Hematopoietic multipotent progenitor cell treated with erythropoietin and hydrocortisone succinate and interleukin-3 and kit ligand, for 17 days (in vitro differentiated cells): ENCODE measurements around the gene MAGEF1.

Experiments used
- DNase-seq: peaks from one replicate; pipeline ENCODE4 v3.0.0-alpha.2; 2015; ENCODE audit warnings: low spot score

Gene MAGEF1

DNA sequence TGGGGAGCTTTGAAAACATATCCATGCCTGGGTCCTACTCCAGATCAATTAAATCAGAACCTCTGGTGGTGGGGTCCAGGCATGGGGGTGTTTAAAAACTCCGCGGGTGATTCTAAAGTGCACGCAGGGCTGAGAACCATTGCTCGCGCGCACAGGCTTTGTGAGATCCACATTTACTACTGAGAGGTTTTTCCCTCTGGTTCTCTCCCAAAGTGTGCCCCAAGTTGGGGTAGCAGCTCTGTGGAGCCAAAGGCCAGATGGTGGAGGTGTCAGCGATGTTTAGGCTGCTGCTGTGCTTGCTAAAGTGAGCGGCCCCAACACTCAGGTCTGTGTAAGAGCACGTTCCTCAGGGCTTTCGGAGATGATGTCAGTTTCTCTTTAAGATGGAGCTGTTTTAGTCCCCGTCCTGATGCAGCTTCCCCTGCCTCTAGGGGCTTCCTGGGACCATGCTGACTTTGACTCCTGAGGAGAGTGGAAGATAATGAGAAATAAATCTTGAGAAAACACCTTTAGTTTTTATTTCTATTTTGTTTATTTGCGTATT is 13.4 kb upstream of the MAGEF1 start:
- DNase-seq = no peak

DNA sequence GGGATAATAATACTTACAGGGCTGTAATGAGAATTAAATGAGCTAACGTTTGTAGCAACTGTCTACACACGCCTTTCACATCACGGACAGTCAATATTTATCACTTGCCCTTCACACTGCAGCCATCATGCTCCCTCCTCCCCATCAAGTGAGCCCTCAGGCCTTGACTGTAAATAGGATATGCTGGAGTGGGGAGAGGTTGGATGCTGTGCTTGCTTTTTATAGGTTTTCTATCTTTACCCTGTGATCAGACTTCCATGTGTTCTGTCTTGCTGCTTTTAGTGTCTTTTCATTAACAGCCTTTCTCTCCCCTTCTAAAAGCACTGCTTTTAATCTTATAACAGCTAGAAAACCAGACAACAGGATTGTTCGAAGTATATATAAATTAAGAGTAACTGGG is 12.8 kb upstream of the MAGEF1 start:
- no peak for DNase-seq

GRCh38 chr3:184719709-184720108 is 7.8 kb upstream of the MAGEF1 start:
- DNase-seq = no peak

GRCh38 chr3:184718431-184718830 is 6.6 kb upstream of the MAGEF1 start:
- no peak for DNase-seq

DNA sequence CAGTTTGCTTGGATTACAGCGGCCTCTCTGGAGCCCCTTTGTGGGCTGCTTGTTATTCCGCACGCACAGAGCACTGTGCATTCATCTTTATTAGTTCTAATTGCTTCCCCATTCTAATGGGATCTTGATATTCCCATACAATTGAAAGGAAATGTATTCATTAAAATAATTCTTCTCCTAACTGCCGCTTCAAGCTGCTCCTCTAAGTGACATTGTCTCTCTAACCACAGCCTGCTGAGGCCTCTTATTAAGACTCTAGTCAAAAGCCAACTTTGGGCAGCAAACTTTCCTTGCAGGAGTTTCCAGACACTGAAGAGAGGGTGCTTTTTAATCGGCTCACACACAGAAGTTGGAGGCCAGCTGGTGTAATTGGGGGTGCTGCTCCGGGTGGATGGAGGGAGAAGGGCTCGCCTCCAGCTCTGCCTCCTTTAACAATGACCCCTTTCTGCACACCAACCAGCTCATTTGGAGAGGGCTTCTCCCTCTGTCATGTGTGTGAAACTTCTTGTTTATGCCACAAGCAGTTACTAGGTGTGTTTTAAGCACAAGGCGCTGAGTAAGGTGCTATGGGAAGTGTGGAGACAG is 5.6 kb upstream of the MAGEF1 start:
- no peak for DNase-seq

GRCh38 chr3:184716622-184717398 is 4.9 kb upstream of the MAGEF1 start:
- no peak for DNase-seq

- no peak for DNase-seq
Observed at GRCh38 chr3:184715943-184716621, 4.2 kb upstream of the MAGEF1 start.

DNA sequence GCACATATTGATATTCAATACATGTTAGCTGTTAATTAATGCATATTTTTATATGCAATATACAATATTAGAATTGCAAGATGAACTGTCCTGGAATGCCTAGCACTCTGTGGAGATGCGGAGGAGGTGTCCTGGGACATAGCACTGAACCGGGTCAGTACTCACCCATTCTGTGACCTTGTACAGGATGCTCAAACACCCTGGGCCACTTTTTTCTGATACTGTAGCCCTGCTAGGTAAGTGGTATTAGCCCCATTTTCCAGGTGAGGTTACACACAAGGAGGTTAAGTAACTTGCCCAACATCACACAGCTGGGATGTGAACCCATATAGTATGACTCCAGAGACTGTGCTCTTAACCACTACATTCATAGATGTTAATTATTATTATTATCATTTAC is 1.7 kb upstream of the MAGEF1 start:
- DNase-seq = no peak

GRCh38 chr3:184713040-184713355 is 1.1 kb upstream of the MAGEF1 start:
- no peak for DNase-seq

DNA sequence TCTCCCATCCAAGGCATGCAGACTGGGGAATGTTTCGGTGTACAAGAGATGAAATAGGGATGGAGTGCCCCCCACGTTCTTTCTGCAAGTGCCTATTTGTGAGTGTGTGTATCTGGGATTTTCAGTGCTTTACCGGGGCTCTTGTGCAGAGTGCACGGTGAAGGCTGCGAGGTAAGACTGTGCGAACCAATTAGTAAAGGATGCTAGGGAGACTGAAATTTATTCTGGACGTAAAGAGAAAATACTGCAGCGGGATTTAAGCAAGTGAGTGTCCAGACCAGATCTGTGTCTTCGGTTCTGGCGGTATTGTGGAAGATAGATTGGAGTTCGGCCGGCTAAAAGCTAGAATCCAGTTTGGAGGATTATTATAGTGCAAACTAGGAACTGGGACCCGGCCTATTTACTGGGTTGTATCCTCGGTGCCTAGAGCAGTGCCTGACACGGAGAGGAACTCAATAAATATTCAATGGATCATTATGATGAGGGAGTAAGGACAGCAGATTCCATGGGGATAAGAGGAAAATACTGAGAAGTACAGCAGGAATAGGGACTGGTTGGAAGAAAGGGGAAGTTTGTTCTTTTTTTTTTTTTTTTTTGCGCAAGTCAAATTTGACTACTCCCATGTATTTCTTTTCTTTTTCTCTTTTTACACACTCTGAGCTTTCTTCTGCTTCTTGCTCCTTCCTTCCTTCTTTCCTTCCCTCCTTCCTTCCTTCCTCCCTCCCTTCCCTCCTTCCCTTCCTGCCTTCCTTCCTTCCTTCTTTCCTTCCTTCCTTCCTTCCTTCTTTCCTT is 580 bp upstream of the MAGEF1 start:
- DNase-seq = no peak

DNA sequence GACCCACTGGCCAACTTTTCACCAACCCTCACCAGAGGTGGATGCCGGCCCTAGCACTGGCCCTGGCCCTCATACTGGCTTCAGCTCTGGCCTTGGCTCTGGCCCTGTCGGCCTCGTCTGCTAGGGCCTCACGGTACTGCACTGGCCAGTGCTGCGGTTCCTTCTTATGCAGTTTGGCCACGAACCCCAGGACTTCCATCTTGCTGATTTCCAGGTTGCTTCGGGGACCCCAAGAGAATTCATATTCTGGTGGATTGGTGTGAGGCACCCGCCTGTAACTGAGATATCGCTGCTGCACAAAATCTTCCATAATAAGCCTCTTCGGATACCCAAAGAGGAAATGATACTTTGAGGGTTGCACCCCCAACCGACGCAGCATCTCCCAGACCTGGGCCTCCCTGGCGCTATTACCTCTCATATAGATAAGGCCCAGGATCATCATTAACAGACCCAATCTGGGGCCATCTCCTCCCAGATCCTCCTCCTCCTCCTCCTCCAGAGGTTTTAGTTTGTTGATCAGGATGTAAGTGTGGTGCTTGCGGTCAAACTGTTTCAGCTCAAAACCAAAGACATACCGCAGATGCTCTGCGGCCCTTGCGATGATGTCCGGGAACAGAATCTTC is 883 bp downstream of the MAGEF1 start:
- DNase-seq = no peak

DNA sequence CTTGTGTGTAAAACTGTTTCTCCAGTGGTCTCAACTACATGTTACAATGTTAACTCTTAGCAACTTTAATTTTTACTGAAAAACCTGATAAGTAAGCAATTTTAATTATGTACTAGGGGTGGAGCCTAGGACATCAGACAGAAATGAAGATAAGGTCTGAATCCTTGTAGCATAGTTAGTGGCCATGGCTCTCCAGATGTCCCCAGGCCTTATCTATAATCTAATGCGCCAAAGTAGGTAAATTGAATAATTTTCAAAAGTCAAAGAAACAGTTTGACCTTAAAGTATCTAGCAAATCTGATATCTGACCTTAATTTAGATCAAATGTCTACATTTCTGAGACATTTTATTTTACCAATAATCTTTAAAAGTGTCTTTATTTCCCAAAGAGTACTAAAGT is 8.2 kb downstream of the MAGEF1 start:
- no peak for DNase-seq

DNA sequence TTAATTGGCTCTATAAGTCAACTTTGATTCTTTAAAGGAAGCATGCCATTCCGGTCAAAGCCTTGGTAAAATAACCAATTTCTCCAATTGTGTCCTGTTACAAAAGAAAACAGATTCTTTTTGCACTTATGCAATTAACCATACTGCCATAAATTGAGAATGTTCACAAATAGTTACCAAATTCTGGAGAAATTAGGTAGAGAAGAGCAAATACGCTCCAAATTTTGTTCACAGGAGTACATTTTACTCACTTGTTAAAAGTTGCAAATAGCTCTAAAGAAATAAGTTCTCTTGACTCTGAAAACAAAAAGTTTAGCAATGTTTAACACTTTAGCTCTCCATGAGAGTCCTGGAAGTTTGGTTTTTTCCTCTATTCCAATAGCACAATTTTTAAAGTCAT is 11.1 kb downstream of the MAGEF1 start:
- no peak for DNase-seq

DNA sequence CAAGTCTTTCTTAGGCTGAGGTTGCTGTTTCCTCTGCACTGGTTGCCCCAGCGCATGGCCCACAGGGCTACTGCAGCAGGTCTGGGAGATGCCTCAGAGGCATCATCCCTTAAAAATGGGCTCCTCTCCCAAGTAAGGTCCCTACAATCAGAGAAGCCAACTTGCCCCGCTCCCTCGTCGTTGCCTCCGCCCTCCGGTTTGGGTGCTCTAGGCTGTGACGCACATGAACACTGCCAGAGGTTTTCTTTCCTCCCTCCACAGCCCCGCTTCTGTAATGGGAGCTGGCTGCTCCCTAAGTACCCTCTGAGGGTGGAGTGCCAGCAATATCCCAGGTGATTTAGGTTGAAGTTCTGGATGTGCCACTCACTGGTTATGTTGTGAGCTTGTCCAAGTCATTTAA is 14.0 kb downstream of the MAGEF1 start:
- DNase-seq = no peak

DNA sequence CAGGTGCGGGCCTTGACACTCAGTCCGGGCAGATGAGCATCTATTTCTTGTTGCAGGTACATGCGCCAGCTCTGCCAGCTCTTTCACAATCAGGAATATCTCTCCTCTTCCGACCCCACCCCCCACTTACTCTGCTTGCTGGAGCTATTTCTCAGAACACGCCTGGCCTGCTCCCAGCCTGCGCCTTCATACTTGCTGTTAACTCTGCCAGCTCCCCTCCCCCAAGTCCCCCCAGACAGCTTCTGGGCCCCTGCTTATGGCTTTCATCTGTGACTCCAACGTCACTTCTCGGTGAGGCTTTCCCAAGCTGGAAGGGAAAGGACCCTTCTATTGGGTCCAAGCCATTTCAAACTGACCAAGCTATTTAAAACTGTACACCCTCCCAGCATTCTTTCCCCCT is 15.2 kb downstream of the MAGEF1 start:
- no peak for DNase-seq

DNA sequence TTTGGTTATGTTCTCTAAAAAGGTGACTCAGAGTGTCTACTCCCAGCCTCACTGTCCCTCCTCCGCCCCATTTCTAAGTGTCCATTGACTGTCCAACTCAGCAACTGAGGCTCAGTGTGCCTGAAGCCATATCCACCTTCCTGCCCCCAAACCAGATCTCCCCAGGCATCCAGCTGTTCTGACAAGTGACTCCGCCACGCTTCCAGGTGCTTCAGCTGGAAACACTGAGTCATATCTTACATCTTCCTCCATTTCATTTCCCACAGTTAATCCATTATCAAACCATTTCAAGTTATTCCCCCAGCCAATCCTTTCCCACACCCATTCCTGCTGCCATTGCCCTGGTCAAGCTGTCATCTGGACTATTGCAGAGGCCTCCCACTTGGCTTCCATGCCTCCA is 17.1 kb downstream of the MAGEF1 start:
- no peak for DNase-seq

DNA sequence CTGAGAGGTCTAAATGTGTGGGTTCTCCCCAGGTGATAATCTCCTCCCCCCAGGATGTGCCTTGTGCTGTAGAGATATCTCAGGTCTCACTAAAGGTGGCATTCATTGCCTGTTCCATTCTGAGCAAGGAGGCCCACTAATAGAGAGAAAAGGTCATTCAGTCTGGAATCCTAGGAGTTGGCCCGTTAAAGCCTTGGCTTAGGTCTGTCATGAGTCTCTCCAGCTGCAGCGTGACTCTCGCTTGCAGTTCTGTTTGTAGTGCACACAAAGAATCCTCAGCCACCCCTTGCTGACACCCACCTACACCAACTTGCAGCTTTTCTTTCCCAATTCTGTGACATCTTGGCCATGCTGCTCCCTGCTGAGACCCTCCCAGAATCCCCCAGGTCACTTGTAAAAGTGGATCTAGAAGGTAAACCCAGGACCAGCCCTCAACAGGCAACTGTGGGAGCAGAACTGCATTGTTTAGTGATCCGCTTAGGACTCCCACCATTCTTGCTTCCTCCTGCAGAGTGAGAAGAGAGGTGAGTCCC is 17.7 kb downstream of the MAGEF1 start:
- DNase-seq = no peak

- no peak for DNase-seq
Observed at GRCh38 chr3:184693011-184693975, 18.6 kb downstream of the MAGEF1 start.

DNA sequence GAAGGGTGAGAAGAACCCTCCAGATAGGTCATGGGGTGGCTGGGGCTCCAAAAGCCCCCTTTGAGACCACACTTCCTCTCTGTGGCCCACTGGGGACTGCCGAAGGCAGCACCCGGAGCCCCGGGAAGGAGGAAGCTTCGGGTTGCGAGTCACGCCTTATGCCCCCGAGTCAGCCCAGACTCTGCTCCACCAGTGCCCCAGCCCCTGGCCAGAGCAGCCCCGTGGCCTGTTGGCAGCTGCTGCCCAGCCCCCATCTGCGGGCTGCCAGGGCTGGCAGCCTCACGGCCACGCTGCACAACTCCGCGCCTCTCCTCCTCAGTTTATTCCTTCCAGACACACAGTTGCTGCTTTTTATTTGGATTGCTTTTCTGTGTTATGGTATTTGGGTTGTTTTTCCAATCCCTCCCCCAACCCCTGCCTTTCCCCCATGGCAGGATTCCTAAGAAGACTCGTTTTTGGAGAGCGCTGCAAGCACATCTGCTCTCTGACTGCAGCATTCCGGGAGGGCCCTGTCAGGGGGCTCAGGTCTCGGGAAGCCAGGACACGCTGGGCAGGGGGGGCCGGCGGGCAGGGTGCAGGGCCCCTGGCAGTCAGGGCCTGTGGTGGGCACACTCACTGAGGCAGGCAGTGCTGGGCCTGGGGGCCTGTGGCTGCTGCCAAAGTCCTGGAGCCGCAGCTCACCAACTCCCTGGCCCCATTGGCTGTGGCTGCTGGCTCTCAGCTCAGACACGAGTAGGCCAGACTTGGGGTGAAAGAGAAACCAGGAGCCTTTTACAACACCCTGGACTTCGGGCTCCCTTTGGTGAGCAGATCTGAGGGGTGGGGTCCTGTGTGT is 20.2 kb downstream of the MAGEF1 start:
- DNase-seq = no peak
